ENCODE results near the gene TRAPPC11. TPM values are rescaled to one million over a fixed set of nuclear protein-coding genes. Genes with fewer than 3 reads are reported as not detected.

TRAPPC11 gene
- total RNA-seq, 1 experiment from 2014 or later = 21.5 TPM

- no peak overlapping the region for H3K4me3 Mint-ChIP-seq (ENCODE audit: low read depth, unreplicated experiment)
- no peaks in the 10 kb centered on the region for H3K27me3 Mint-ChIP-seq (ENCODE audit: unreplicated experiment)
- H3K4me1 Mint-ChIP-seq (ENCODE audit: low read depth, unreplicated experiment) = no peaks in the 10 kb centered on the region
- DNase-seq = no peak
- no peaks in the 10 kb centered on the region for H3K9me3 Mint-ChIP-seq (ENCODE audit: low read depth, unreplicated experiment)
- no peak overlapping the region for H3K27ac Mint-ChIP-seq (ENCODE audit: unreplicated experiment)
- CTCF ChIA-PET = interaction anchor here (0.6 kb wide), 1 partner anchor 41 kb away, joined by 4 read pairs; the partner anchor contains the start of gene TRAPPC11
- peaks cover 14% of the 10 kb centered on the region for H3K36me3 Mint-ChIP-seq (ENCODE audit: insufficient read depth, unreplicated experiment)
- no peak for TF ChIP-seq CTCF (IDR thresholded peaks at IDR 0.05; ENCODE audit: unreplicated experiment)
- no TSS peak for BruUV-seq (replicated peaks)
- intact Hi-C loops (cut with micrococcal nuclease; ENCODE audit: unreplicated experiment) = no loop called here
These were observed 41.3 kb downstream of the TRAPPC11 start for GRCh38 chr4:183700407-183700806.

DNA sequence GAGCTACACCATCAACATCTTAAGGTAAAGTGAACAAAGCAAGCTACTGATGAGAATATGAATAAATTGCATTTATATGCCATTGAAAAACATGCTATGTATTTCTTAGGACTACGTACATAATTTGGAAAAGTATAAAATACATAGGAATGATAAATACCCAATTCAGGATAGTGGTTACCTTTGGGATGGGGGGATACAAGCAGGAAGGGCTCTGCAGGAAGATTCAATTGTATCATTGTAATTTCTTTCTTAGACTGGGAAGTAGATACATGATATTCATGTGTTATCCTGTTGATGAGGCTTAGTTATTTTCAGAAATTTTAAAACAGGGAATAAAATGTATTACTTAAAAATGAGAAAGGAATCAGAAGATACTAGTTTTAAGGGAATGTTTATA, 43.4 kb downstream of the TRAPPC11 start:
- no peaks in the 10 kb centered on the region for H3K27me3 Mint-ChIP-seq (ENCODE audit: unreplicated experiment)
- no peaks in the 10 kb centered on the region for H3K4me1 Mint-ChIP-seq (ENCODE audit: low read depth, unreplicated experiment)
- H3K27ac Mint-ChIP-seq (ENCODE audit: unreplicated experiment) = no peak overlapping the region
- H3K9me3 Mint-ChIP-seq (ENCODE audit: low read depth, unreplicated experiment) = no peaks in the 10 kb centered on the region
- DNase-seq = no peak
- CTCF ChIA-PET = no interaction called here
- intact Hi-C loops (cut with micrococcal nuclease; ENCODE audit: unreplicated experiment) = no loop called here
- peaks cover 14% of the 10 kb centered on the region for H3K36me3 Mint-ChIP-seq (ENCODE audit: insufficient read depth, unreplicated experiment)
- H3K4me3 Mint-ChIP-seq (ENCODE audit: low read depth, unreplicated experiment) = no peak overlapping the region
- no TSS peak for BruUV-seq (replicated peaks)
- no peak for TF ChIP-seq CTCF (IDR thresholded peaks at IDR 0.05; ENCODE audit: unreplicated experiment)

DNA sequence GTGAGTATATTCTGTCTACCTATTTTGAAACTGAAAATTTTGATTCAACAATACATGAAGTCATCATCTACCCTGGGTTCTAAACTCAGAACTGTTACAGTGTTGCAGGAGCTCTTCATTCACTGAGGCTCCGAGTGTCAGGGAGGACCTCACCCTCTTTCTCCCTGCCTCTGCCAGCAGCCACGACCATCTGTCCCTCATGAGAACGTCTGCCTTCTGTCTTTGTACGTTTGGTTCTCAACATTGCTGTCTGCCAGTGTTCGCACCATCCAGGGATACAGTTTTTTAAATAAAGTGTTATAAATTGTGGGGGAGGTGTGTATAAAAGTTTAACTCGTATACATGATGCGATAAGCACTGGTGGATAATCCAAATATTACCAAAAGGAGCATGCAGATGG, 55.5 kb downstream of the TRAPPC11 start:
- no peaks in the 10 kb centered on the region for H3K4me1 Mint-ChIP-seq (ENCODE audit: low read depth, unreplicated experiment)
- BruUV-seq (replicated peaks) = no TSS peak
- intact Hi-C loops (cut with micrococcal nuclease; ENCODE audit: unreplicated experiment) = no loop called here
- DNase-seq = no peak
- H3K27ac Mint-ChIP-seq (ENCODE audit: unreplicated experiment) = no peak overlapping the region
- no peak for TF ChIP-seq CTCF (IDR thresholded peaks at IDR 0.05; ENCODE audit: unreplicated experiment)
- H3K27me3 Mint-ChIP-seq (ENCODE audit: unreplicated experiment) = no peaks in the 10 kb centered on the region
- CTCF ChIA-PET = no interaction called here
- no peaks in the 10 kb centered on the region for H3K9me3 Mint-ChIP-seq (ENCODE audit: low read depth, unreplicated experiment)
- no peak overlapping the region for H3K4me3 Mint-ChIP-seq (ENCODE audit: low read depth, unreplicated experiment)
- H3K36me3 Mint-ChIP-seq (ENCODE audit: insufficient read depth, unreplicated experiment) = peaks cover 7% of the 10 kb centered on the region

DNA sequence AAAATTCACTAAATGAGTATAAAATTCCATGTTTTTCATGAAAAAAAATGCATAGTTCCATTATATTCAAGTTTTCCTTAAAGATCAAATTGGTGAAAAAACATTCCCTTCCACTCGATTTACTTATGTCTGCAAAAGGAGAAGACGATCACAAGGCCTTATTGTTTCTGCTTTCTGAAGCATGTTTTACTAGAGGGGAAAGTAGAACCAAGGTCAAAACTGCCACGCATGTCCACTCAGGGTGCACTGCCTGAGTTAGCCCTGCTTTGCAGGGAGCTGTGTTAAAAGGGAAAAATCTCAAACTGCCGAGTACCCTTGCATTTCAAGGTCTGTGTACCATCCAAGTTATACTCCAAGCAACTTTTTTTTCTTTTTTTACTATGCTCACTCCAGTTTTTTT, 57.2 kb downstream of the TRAPPC11 start:
- no peak for TF ChIP-seq CTCF (IDR thresholded peaks at IDR 0.05; ENCODE audit: unreplicated experiment)
- Mint-ChIP-seq H3K9me3 (ENCODE audit: low read depth, unreplicated experiment) (no peaks in the 10 kb centered on the region), H3K27me3 (ENCODE audit: unreplicated experiment) (no peaks in the 10 kb centered on the region), H3K27ac (ENCODE audit: unreplicated experiment) (no peak overlapping the region), H3K4me1 (ENCODE audit: low read depth, unreplicated experiment) (peaks cover 4% of the 10 kb centered on the region), H3K4me3 (ENCODE audit: low read depth, unreplicated experiment) (no peak overlapping the region), H3K36me3 (ENCODE audit: insufficient read depth, unreplicated experiment) (peaks cover 8% of the 10 kb centered on the region)
- BruUV-seq (replicated peaks) = no TSS peak
- intact Hi-C loops (cut with micrococcal nuclease; ENCODE audit: unreplicated experiment) = no loop called here
- DNase-seq = no peak
- CTCF ChIA-PET = interaction anchor here (0.6 kb wide), 1 partner anchor 64 kb away, joined by 3 read pairs; no protein-coding TSS in a partner anchor

All from Calu3 (cell line).